Measurements from ENCODE around the gene SWT1. TPM values are rescaled to one million over a fixed set of nuclear protein-coding genes. Genes with fewer than 3 reads are reported as not detected.
"Not testable (repeated sequence)": the region's sequence is repeated elsewhere in the genome, so short reads cannot be mapped to it uniquely, and the experiment has no call there.

Gene SWT1
- total RNA-seq, 1 experiment from 2014 or later: 4.9 TPM

GRCh38 chr1:185317034-185317885, 160.3 kb downstream of the SWT1 start, which contains the start of gene IVNS1ABP:
Gene IVNS1ABP, minus strand, starts transcription at chr1:185317243. Its CDS starts 7,750 bp downstream, at chr1:185309493.
- DNase-seq (ENCODE audit: extremely low read depth, low read depth): peak; percentile 96

GRCh38 chr1:185317886-185318310, 160.9 kb downstream of the SWT1 start:
- peak; percentile 13 for DNase-seq (ENCODE audit: extremely low read depth, low read depth)

GRCh38 chr1:185318431-185319138, 161.6 kb downstream of the SWT1 start:
- no peak for DNase-seq (ENCODE audit: extremely low read depth, low read depth)

- DNase-seq (ENCODE audit: extremely low read depth, low read depth): no peak
These were observed 162.1 kb downstream of the SWT1 start for GRCh38 chr1:185319139-185319475.

- not testable (repeated sequence) for DNase-seq (ENCODE audit: extremely low read depth, low read depth)
These were observed 164.1 kb downstream of the SWT1 start for GRCh38 chr1:185321104-185321503.

- not testable (repeated sequence) for DNase-seq (ENCODE audit: extremely low read depth, low read depth)
These were observed 164.8 kb downstream of the SWT1 start for GRCh38 chr1:185321653-185322221.

- no peak for DNase-seq (ENCODE audit: extremely low read depth, low read depth)
These were observed 165.7 kb downstream of the SWT1 start for GRCh38 chr1:185322636-185323035.

- no peak for DNase-seq (ENCODE audit: extremely low read depth, low read depth)
These were observed 167.2 kb downstream of the SWT1 start for GRCh38 chr1:185324118-185324517.

GRCh38 chr1:185325413-185325812, 168.4 kb downstream of the SWT1 start:
- no peak for DNase-seq (ENCODE audit: extremely low read depth, low read depth)

- no peak for DNase-seq (ENCODE audit: extremely low read depth, low read depth)
These were observed 171.3 kb downstream of the SWT1 start for GRCh38 chr1:185328255-185328654.

GRCh38 chr1:185334182-185334581, 177.2 kb downstream of the SWT1 start:
- DNase-seq (ENCODE audit: extremely low read depth, low read depth): no peak

- no peak for DNase-seq (ENCODE audit: extremely low read depth, low read depth)
These were observed 180.3 kb downstream of the SWT1 start for GRCh38 chr1:185337246-185337645.

- no peak for DNase-seq (ENCODE audit: extremely low read depth, low read depth)
These were observed 182.0 kb downstream of the SWT1 start for GRCh38 chr1:185338719-185339622.

GRCh38 chr1:185341196-185341781, 184.3 kb downstream of the SWT1 start:
- no peak for DNase-seq (ENCODE audit: extremely low read depth, low read depth)

Small RNAs within 50 kb of the gene (small RNA-seq; reads per million reads assigned to genes)
- gene RF00019: 0 reads per million in 2 experiments

Other genes starting within 250 kb of the SWT1 start
- 154 and 171 TPM in 2 replicates for gene NIBAN1, start 182.7 kb upstream of the SWT1 start, total RNA-seq (2014; rRNA removed; shearing (Covaris generic))
- gene RNF2, start 111.6 kb upstream of the SWT1 start, total RNA-seq (2014; rRNA removed; shearing (Covaris generic)): 14.1 and 20.0 TPM in 2 replicates
- 33.3 and 33.6 TPM in 2 replicates for gene TRMT1L, start 214 bp upstream of the SWT1 start, total RNA-seq (2014; rRNA removed; shearing (Covaris generic))
- 56.3 and 59.5 TPM in 2 replicates for gene IVNS1ABP, start 160.1 kb downstream of the SWT1 start, total RNA-seq (2014; rRNA removed; shearing (Covaris generic))

All from NCI-H460 (cell line).